Rectal smooth muscle tissue (tissue), 1 donor: Measurements from ENCODE around the gene BBS5.
"Not testable (repeated sequence)": the region's sequence is repeated elsewhere in the genome, so short reads cannot be mapped to it uniquely, and the experiment has no call there.

Experiments
- H3K27ac ChIP-seq: one replicate; pipeline ENCODE4 v1.7.0; 2013; ENCODE audit warnings: low read depth, low read length, inconsistent platforms
- H3K27me3 ChIP-seq: one replicate; pipeline ENCODE4 v1.7.0; 2013; ENCODE audit warnings: low read length; ENCODE audit not compliant: control insufficient read depth, insufficient read depth
- H3K36me3 ChIP-seq: one replicate; pipeline ENCODE4 v1.7.0; 2013; ENCODE audit warnings: low read length; ENCODE audit not compliant: control insufficient read depth, insufficient read depth
- H3K4me1 ChIP-seq: one replicate; pipeline ENCODE4 v1.7.0; 2013; ENCODE audit warnings: low read length; ENCODE audit not compliant: control insufficient read depth, insufficient read depth
- H3K4me3 ChIP-seq: one replicate; pipeline ENCODE4 v1.7.0; 2013; ENCODE audit warnings: low read length
- H3K9ac ChIP-seq: one replicate; pipeline ENCODE4 v1.7.0; 2013; ENCODE audit warnings: low read length

Gene BBS5

GRCh38 chr2:169479257-169480078, at the start of gene BBS5:
Gene BBS5, plus strand, starts transcription at chr2:169479494. Its CDS starts 60 bp downstream, at chr2:169479554.
- Histone ChIP-seq H3K4me1 (peaks cover 6% of the 10 kb centered on the region), H3K27ac (peak within 1 kb of the TSS; percentile 79), H3K36me3 (no peaks in the 10 kb centered on the region), H3K9ac (peak within 1 kb of the TSS; percentile 86), H3K27me3 (no peaks in the 10 kb centered on the region), H3K4me3 (peak within 1 kb of the TSS; percentile 96)

DNA sequence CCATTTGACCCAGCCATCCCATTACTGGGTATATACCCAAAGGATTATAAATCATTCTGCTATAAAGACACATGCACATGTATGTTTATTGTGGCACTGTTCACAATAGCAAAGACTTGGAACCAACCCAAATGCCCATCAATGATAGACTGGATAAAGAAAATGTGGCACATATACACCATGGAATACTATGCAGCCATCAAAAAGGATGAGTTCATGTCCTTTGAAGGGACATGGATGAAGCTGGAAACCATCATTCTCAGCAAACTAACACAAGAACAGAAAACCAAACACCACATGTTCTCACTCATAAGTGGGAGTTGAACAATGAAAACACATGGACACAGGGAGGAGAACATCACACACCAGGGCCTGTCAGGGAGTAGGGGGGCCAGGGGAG, 47.5 kb upstream of the BBS5 start:
- H3K4me1 ChIP-seq, H3K27me3 ChIP-seq, H3K4me3 ChIP-seq: not testable (repeated sequence)

DNA sequence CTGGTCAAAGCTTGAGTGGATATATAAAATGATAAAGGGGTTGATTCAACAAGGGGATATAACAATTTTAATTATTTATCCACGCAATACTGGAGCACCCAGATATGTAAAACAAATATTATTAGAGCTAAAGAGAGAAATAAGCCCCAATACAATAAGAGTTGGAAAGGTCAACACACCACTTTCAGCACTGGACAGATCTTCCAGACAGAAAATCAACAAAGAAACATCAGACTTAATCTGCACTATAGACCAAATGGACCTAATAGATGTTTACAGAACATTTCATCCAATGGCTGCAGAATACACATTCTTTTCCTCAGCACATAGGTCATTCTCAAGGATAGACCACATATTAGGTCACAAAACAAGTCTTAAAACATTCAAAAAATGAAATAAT, 45.1 kb upstream of the BBS5 start:
- H3K4me3 ChIP-seq, H3K27me3 ChIP-seq, H3K4me1 ChIP-seq, H3K9ac ChIP-seq, H3K27ac ChIP-seq, H3K36me3 ChIP-seq: not testable (repeated sequence)

More for the DNA sequence above, 47.5 kb upstream of the BBS5 start:
- not testable (repeated sequence) for H3K27ac ChIP-seq, H3K9ac ChIP-seq, H3K36me3 ChIP-seq

DNA sequence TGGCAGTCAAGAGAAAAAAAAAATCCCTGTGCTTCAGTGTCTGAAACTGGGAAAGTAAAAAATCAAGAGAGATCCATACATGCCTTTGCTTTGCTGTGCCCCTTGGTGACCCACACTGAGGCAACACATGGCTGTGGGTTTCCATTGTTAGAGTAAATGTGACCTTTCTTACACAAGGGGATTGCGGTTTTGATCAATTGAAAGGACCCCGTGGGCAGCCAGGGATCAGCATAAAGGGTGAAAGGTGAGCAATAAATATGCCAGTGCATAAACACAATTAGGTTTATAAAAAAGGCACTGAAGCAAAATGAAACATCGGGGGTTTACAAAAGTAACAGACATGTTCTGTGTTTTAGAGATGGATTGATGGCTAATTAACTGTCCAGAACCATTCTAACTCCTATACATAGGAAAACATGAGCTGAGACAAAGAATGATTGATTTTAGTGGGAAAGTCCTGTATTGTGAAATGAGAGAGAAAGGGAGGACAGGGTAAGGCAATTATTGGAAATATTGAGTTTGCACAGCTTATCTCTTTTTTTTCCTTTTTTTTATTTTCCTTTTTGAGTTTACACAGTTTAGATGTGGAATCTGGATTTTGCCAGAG, 40.7 kb upstream of the BBS5 start:
- no peaks in the 10 kb centered on the region for H3K27me3 ChIP-seq

GRCh38 chr2:169439900-169440299, 39.4 kb upstream of the BBS5 start:
- Histone ChIP-seq H3K27me3 (no peaks in the 10 kb centered on the region), H3K36me3 (no peaks in the 10 kb centered on the region), H3K27ac (no peak overlapping the region), H3K4me3 (no peak overlapping the region), H3K4me1 (no peaks in the 10 kb centered on the region), H3K9ac (no peak overlapping the region)

More for the DNA sequence above, 40.7 kb upstream of the BBS5 start:
- H3K4me3 ChIP-seq: no peak overlapping the region
- H3K27ac ChIP-seq: no peak overlapping the region
- H3K4me1 ChIP-seq: no peaks in the 10 kb centered on the region
- H3K9ac ChIP-seq: no peak overlapping the region
- H3K36me3 ChIP-seq: no peaks in the 10 kb centered on the region

DNA sequence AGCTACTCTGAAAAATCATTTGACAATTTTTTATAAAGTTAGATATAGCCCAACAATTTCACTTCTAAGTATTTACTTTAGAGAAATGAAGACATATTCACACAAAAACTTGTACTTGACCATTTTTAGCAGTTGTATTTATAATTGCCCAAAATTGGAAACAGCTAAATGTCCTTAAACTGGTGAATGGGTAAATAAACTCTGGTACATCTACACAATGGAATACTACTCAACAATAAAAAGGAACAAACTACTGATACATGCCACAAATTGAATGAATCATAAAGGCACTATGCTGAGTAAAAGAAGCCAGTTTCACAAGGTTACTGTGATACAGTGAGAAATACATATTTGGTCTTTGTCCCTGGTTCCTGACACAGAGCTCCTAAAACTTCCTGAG, 32.8 kb upstream of the BBS5 start:
- Histone ChIP-seq H3K27ac (no peak overlapping the region), H3K9ac (no peak overlapping the region), H3K4me3 (no peak overlapping the region), H3K4me1 (no peaks in the 10 kb centered on the region), H3K27me3 (no peaks in the 10 kb centered on the region), H3K36me3 (no peaks in the 10 kb centered on the region)

GRCh38 chr2:169448316-169448715, 31.0 kb upstream of the BBS5 start:
- Histone ChIP-seq H3K4me1 (no peaks in the 10 kb centered on the region), H3K27me3 (no peaks in the 10 kb centered on the region), H3K36me3 (no peaks in the 10 kb centered on the region), H3K4me3 (no peak overlapping the region), H3K27ac (no peak overlapping the region), H3K9ac (no peak overlapping the region)

DNA sequence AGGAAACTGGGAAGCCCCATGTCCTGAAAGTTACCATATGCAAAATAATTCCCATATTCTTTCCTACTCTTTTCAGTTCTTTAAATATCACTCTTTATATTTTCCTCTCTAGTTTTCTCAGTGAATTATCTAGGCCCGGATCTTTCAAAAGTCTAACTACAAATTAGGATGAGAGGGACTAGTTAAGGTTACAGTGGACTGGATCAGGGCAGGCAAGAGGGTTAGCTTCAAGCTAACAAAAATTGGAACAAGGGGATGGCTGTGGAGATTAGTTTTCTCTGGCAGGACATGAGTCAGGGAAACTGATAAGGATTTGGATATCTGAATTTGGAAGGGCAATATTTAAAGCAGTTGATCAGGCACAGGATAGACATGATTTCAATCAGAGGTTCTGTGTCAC, 30.4 kb upstream of the BBS5 start:
- Histone ChIP-seq H3K27ac (no peak overlapping the region), H3K4me3 (no peak overlapping the region), H3K4me1 (no peaks in the 10 kb centered on the region), H3K36me3 (no peaks in the 10 kb centered on the region), H3K27me3 (no peaks in the 10 kb centered on the region), H3K9ac (no peak overlapping the region)

DNA sequence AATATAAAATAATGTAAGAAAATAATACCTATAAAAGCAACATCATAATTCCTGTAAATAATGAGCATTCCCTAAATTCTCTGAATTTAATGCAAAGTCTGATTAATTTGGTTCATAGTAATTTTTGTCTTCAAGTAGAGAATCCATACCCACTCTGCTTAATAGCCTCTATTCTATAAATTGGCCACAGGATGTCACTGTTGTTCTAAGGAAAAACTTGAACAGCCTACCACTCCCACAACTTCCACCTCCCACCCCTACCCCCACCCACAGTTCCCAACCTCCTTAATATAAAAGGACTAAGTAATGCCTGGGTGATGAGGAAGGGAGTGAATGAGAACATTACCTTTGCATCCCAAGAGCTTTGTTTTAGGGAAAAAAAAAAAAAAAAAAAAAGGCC, 27.2 kb upstream of the BBS5 start:
- no peaks in the 10 kb centered on the region for H3K27me3 ChIP-seq
- no peak overlapping the region for H3K9ac ChIP-seq
- H3K36me3 ChIP-seq: no peaks in the 10 kb centered on the region
- no peak overlapping the region for H3K4me3 ChIP-seq
- no peaks in the 10 kb centered on the region for H3K4me1 ChIP-seq
- no peak overlapping the region for H3K27ac ChIP-seq

DNA sequence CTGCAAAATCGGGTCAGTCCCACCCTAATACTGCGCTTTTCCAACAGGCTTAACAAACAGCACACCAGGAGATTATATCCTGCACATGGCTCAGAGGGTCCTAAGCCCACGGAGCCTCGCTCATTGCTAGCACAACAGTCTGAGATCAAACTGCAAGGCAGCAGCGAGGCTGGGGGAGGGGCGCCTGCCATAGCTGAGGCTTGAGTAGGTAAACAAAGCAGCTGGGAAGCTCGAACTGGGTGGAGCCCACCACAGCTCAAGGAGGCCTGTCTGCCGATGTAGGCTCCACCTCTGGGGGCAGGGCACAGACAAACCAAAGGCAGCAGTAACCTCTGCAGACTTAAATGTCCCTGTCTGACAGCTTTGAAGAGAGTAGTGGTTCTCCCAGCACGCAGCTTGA, 26.2 kb upstream of the BBS5 start:
- H3K27me3 ChIP-seq, H3K27ac ChIP-seq, H3K4me3 ChIP-seq, H3K9ac ChIP-seq, H3K36me3 ChIP-seq, H3K4me1 ChIP-seq: not testable (repeated sequence)

GRCh38 chr2:169461143-169461542, 18.2 kb upstream of the BBS5 start:
- H3K9ac ChIP-seq: no peak overlapping the region
- no peaks in the 10 kb centered on the region for H3K36me3 ChIP-seq
- H3K27me3 ChIP-seq: no peaks in the 10 kb centered on the region
- no peak overlapping the region for H3K27ac ChIP-seq
- H3K4me3 ChIP-seq: no peak overlapping the region
- no peaks in the 10 kb centered on the region for H3K4me1 ChIP-seq

- H3K36me3 ChIP-seq: no peaks in the 10 kb centered on the region
- H3K27me3 ChIP-seq: no peaks in the 10 kb centered on the region
- no peak overlapping the region for H3K9ac ChIP-seq
- no peaks in the 10 kb centered on the region for H3K4me1 ChIP-seq
- no peak overlapping the region for H3K27ac ChIP-seq
- H3K4me3 ChIP-seq: no peak overlapping the region
Measured at GRCh38 chr2:169462896-169463695, 16.2 kb upstream of the BBS5 start.
